B cell (primary cell): ENCODE measurements around the gene IER5L. TPM values are rescaled to one million over a fixed set of nuclear protein-coding genes. Genes with fewer than 3 reads are reported as not detected.

Experiments
- ATAC-seq: fragments of 200-7000 bp; cut with Tn5 transposase; one replicate; pipeline ENCODE4 v1.10.0; 2021; ENCODE audit warnings: low read depth, mild to moderate bottlenecking, moderate number of reproducible peaks, moderate library complexity
- CTCF ChIA-PET: fragments of 350-600 bp; sonication (Branson Sonifier 250); formaldehyde crosslinking; loops from one replicate; lab custom pipeline; 2021; ENCODE audit warnings: antibody characterized with exemption, inconsistent platforms; lab: Charles Lee
- POLR2A ChIA-PET: fragments of 350-600 bp; sonication (Branson Sonifier 250); formaldehyde crosslinking; loops from one replicate; lab custom pipeline; 2021; ENCODE audit warnings: antibody characterized with exemption; lab: Charles Lee
- DNase-seq: peaks from one replicate; pipeline ENCODE4 v3.0.0; 2013
- H2AFZ ChIP-seq: 2 replicates; pipeline ENCODE4 v1.6.1; 2012; ENCODE audit warnings: mild to moderate bottlenecking, low read depth, low read length; ENCODE audit not compliant: insufficient read depth, poor library complexity, severe bottlenecking
- H3K27ac ChIP-seq, 2 donors: 1 replicate in 1 of 2; 2 replicates in 1 of 2; pipeline ENCODE4 v1.5.1; 2012 to 2013; ENCODE audit warnings: low read length in 2 of 2, mild to moderate bottlenecking in 2 of 2, moderate library complexity in 1 of 2
- H3K27me3 ChIP-seq, 4 experiments: fragments of 200-600 bp in 1 of 4; sonication (generic) in 1 of 4; replicated peaks in 1 of 4; 1 replicate in 2 of 4; 2 replicates in 2 of 4; pipeline versions ENCODE4 v1.6.1 to v1.7.0; 2013 to 2016; ENCODE audit warnings: low read length in 3 of 4, mild to moderate bottlenecking in 2 of 4, mixed read lengths in 1 of 4, moderate library complexity in 1 of 4; ENCODE audit not compliant: insufficient read depth in 4 of 4, control insufficient read depth in 3 of 4; ENCODE audit errors: control extremely low read depth in 1 of 4
- H3K36me3 ChIP-seq, 2 experiments: replicated peaks in 1 of 2; 1 replicate in 1 of 2; 2 replicates in 1 of 2; pipeline versions ENCODE4 v1.6.1 to v1.7.1; 2013; ENCODE audit warnings: low read length in 1 of 2; ENCODE audit not compliant: insufficient read depth in 2 of 2, control insufficient read depth in 1 of 2; ENCODE audit errors: control extremely low read depth in 1 of 2, extremely low read depth in 1 of 2
- H3K4me1 ChIP-seq, 2 donors: fragments of 200-600 bp in 1 of 2; sonication (generic) in 1 of 2; 1 replicate in 1 of 2; 2 replicates in 1 of 2; pipeline versions ENCODE4 v1.5.1 to v1.6.1; 2013 to 2017; ENCODE audit warnings: low read length in 2 of 2; ENCODE audit not compliant: control insufficient read depth in 2 of 2, insufficient read depth in 2 of 2
- H3K4me2 ChIP-seq: replicated peaks from 2 replicates; pipeline ENCODE3; 2012; ENCODE audit warnings: mild to moderate bottlenecking, low read depth, low read length; ENCODE audit not compliant: poor library complexity, severe bottlenecking
- H3K4me3 ChIP-seq, 5 experiments: fragments of 200-600 bp in 1 of 5; sonication (generic) in 1 of 5; 1 replicate in 3 of 5; 2 replicates in 2 of 5; pipeline versions ENCODE4 v1.5.1 to v1.7.0; 2011 to 2016; ENCODE audit warnings: low read length in 4 of 5, mild to moderate bottlenecking in 4 of 5, low read depth in 2 of 5, control low read depth in 1 of 5, moderate library complexity in 1 of 5; ENCODE audit not compliant: insufficient read depth in 1 of 5; ENCODE audit errors: control extremely low read depth in 1 of 5, extremely low read depth in 1 of 5
- H3K79me2 ChIP-seq: fragments of 200-600 bp; sonication (generic); one replicate; pipeline ENCODE4 v1.6.0; 2016; ENCODE audit warnings: low read length; ENCODE audit not compliant: control insufficient read depth, insufficient read depth
- H3K9ac ChIP-seq: fragments of 200-600 bp; sonication (generic); 2 replicates; pipeline ENCODE4 v1.6.1; 2017; ENCODE audit warnings: mild to moderate bottlenecking, low read length, moderate library complexity
- H3K9me3 ChIP-seq, 3 donors: one replicate each; pipeline versions ENCODE4 v1.6.1 to v1.7.1; 2013; ENCODE audit warnings: low read length in 2 of 3; ENCODE audit not compliant: control insufficient read depth in 2 of 3, insufficient read depth in 1 of 3; ENCODE audit errors: control extremely low read depth in 1 of 3
- H4K20me1 ChIP-seq: 2 replicates; pipeline ENCODE4 v1.6.0; 2012; ENCODE audit warnings: mild to moderate bottlenecking, low read length; ENCODE audit not compliant: insufficient read depth, control insufficient read depth, poor library complexity, severe bottlenecking
- H3K27ac Mint-ChIP-seq: one replicate; pipeline ENCODE4 v1.8.0; 2021; ENCODE audit warnings: mixed read lengths
- H3K27me3 Mint-ChIP-seq: one replicate; pipeline ENCODE4 v1.8.0; 2021; ENCODE audit warnings: mixed read lengths
- H3K4me1 Mint-ChIP-seq: one replicate; pipeline ENCODE4 v1.8.0; 2021; ENCODE audit warnings: mixed read lengths
- H3K4me3 Mint-ChIP-seq: one replicate; pipeline ENCODE4 v1.8.0; 2021; ENCODE audit warnings: mixed read lengths
- H3K9me3 Mint-ChIP-seq: one replicate; pipeline ENCODE4 v1.8.0; 2022; ENCODE audit warnings: mixed read lengths; ENCODE audit not compliant: insufficient read depth
- CTCF ChIP-seq: fragments of 200-600 bp; IDR thresholded peaks from one replicate; pipeline ENCODE4 v1.8.0; 2022; ENCODE audit warnings: antibody characterized with exemption, mild to moderate bottlenecking
- EZH2 ChIP-seq: IDR thresholded peaks from 2 replicates; pipeline ENCODE4 v1.6.1; 2012; ENCODE audit warnings: borderline replicate concordance, low read depth, mild to moderate bottlenecking, moderate library complexity, low read length; ENCODE audit not compliant: insufficient read depth, poor library complexity, severe bottlenecking
- WGBS: methylation state at CpG from one replicate; pipeline ENCODE4 v1.1.5; 2013; ENCODE audit warnings: missing lambda C conversion rate; ENCODE audit not compliant: insufficient coverage; 5-methylcytosine and 5-hydroxymethylcytosine counted together
- intact Hi-C: fragments of 100-400 bp; cut with micrococcal nuclease; formaldehyde crosslinking; loops from one replicate; pipeline ENCODE4 v1.10.0; 2022
- polyA plus RNA-seq: library from polyadenylated mRNA; depleted of rRNA; stranded (reverse); fragments of >200 nt; gene quantifications from 2 replicates; pipeline ENCODE4 v1.2.3, GENCODE V29; 2012
- total RNA-seq, 2 donors: library from RNA; stranded (reverse); fragments of 120-200 nt in 1 of 2; gene quantifications; 1 replicate in 1 of 2; 2 replicates in 1 of 2; pipeline versions ENCODE4 v1.2.3 to v1.2.4, GENCODE V29; 2013 to 2022

The IER5L gene
- total and polyA plus RNA-seq, 2 donors (not counting 1 experiment from before 2014, with no cell fraction given), result 1.5 to 12.9 TPM

- ChIA-PET CTCF (interaction anchor here (0.6 to 22.0 kb wide), 25 partner anchors 9 to 449 kb away, joined by 3 to 382 read pairs (median 7); partner anchors contain the start of gene NTMT1), POLR2A (interaction anchor here (0.6 to 3.3 kb wide), 4 partner anchors 32 to 209 kb away, joined by 3 to 15 read pairs (median 7); no protein-coding TSS in a partner anchor)
- peak overlapping the region in 1 of 2 donors; percentile 36 for H3K27ac ChIP-seq
- no peaks in the 10 kb centered on the region for H3K79me2 ChIP-seq
- H3K9me3 ChIP-seq, result no peaks in the 10 kb centered on the region
- H3K4me2 ChIP-seq, result peak overlapping the region; percentile 100
- under 1% methylated on average over 20 of the region's 53 CpGs for WGBS
- peak overlapping the region; percentile 50 to 94 (median 69) for H3K4me3 ChIP-seq
- no peak for ATAC-seq
- peak overlapping the region; percentile 37 for H3K27ac Mint-ChIP-seq
- H2AFZ ChIP-seq, result peak overlapping the region; percentile 91
- peak overlapping the region; percentile 93 for H3K4me3 Mint-ChIP-seq
- H3K9ac ChIP-seq, result peak overlapping the region; percentile 72
- peaks cover 15% of the 10 kb centered on the region for H3K27me3 Mint-ChIP-seq
- H3K4me1 Mint-ChIP-seq, result peaks cover 22% of the 10 kb centered on the region
- TF ChIP-seq EZH2 (no peak), CTCF (no peak)
- peaks cover 22 to 34% of the 10 kb centered on the region in 2 donors for H3K4me1 ChIP-seq
- H3K27me3 ChIP-seq, result peaks cover 0 to 34% (median 18%) of the 10 kb centered on the region in 4 experiments
- no peaks in the 10 kb centered on the region for H3K36me3 ChIP-seq
- intact Hi-C loops, result loop anchor here (1.0 to 10.0 kb wide), 4 partner anchors 34 to 435 kb away; no protein-coding TSS in a partner anchor
- no peaks in the 10 kb centered on the region for H3K9me3 Mint-ChIP-seq
- peak; percentile 51 for DNase-seq
- H4K20me1 ChIP-seq, result no peaks in the 10 kb centered on the region
These were observed 3.1 kb downstream of the IER5L start for GRCh38 chr9:129174724-129175514.
